ENCODE data around the gene CDC14B. TPM values are rescaled to one million over a fixed set of nuclear protein-coding genes. Genes with fewer than 3 reads are reported as not detected.

The CDC14B gene
- total and polyA plus RNA-seq, 4 donors: 8.8 to 33.3 (median 11.3) TPM

- Histone ChIP-seq H3K9me3 (ENCODE audit: control insufficient read depth in 4 of 4, low read length in 3 of 4) (no peaks in the 10 kb centered on the region), H3K27ac (ENCODE audit: low read depth in 1 of 2, low read length in 2 of 2) (no peak overlapping the region), H3K27me3 (ENCODE audit: control insufficient read depth in 4 of 4, insufficient read depth in 4 of 4, low read length in 3 of 4) (no peaks in the 10 kb centered on the region), H3K9ac (ENCODE audit: low read depth in 1 of 2, low read length in 2 of 2) (no peak overlapping the region), H3K4me1 (ENCODE audit: control insufficient read depth in 4 of 4, insufficient read depth in 4 of 4, low read length in 3 of 4) (no peaks in the 10 kb centered on the region), H3K4me3 (ENCODE audit: low read depth in 1 of 3, low read length in 3 of 3) (no peak overlapping the region), H3K36me3 (ENCODE audit: control insufficient read depth in 4 of 4, insufficient read depth in 3 of 4, low read depth in 1 of 4, low read length in 3 of 4) (peaks cover 2 to 11% (median 5%) of the 10 kb centered on the region in 4 donors)
- no peak for DNase-seq (ENCODE audit: low spot score)
- no peak for TF ChIP-seq TAF1 (conservative IDR thresholded peaks at IDR 0.05)
- WGBS: 93% methylated on average over 2 of the region's 2 CpGs
These were observed 94.9 kb downstream of the CDC14B start for GRCh38 chr9:96524764-96525163.

GRCh38 chr9:96524045-96524444, 95.6 kb downstream of the CDC14B start:
- H3K27ac ChIP-seq (ENCODE audit: low read depth in 1 of 2, low read length in 2 of 2): no peak overlapping the region
- no peaks in the 10 kb centered on the region for H3K27me3 ChIP-seq (ENCODE audit: control insufficient read depth in 4 of 4, insufficient read depth in 4 of 4, low read length in 3 of 4)
- peaks cover 2 to 14% (median 5%) of the 10 kb centered on the region in 4 donors for H3K36me3 ChIP-seq (ENCODE audit: control insufficient read depth in 4 of 4, insufficient read depth in 3 of 4, low read depth in 1 of 4, low read length in 3 of 4)
- no peak for TF ChIP-seq SP1 (IDR thresholded peaks at IDR 0.05)
- TF ChIP-seq RXRA (IDR thresholded peaks at IDR 0.05): no peak
- no peak for TF ChIP-seq NR2F2 (IDR thresholded peaks at IDR 0.05)
- TF ChIP-seq FOXA2 (IDR thresholded peaks at IDR 0.05): no peak
- no peak for TF ChIP-seq FOXA1 (IDR thresholded peaks at IDR 0.05)
- TF ChIP-seq HNF4A (conservative IDR thresholded peaks at IDR 0.05): no peak
- TF ChIP-seq RAD21 (IDR thresholded peaks at IDR 0.05): no peak
- no peak for TF ChIP-seq EGR1 (IDR thresholded peaks at IDR 0.05; ENCODE audit: low read depth in 2 of 2)
- no peak for TF ChIP-seq TAF1 (conservative IDR thresholded peaks at IDR 0.05)
- no peak for TF ChIP-seq ZBTB33 (IDR thresholded peaks at IDR 0.05)
- no peak for TF ChIP-seq JUND (IDR thresholded peaks at IDR 0.05)
- no peak for TF ChIP-seq GABPA (IDR thresholded peaks at IDR 0.05 in 1 of 2, conservative IDR thresholded peaks at IDR 0.05 in 1 of 2)
- no peak for TF ChIP-seq YY1 (IDR thresholded peaks at IDR 0.05)
- no peaks in the 10 kb centered on the region for H3K4me1 ChIP-seq (ENCODE audit: control insufficient read depth in 4 of 4, insufficient read depth in 4 of 4, low read length in 3 of 4)
- H3K9ac ChIP-seq (ENCODE audit: low read depth in 1 of 2, low read length in 2 of 2): no peak overlapping the region
- no peak for DNase-seq (ENCODE audit: low spot score)
- WGBS: 94% methylated on average over 7 of the region's 7 CpGs
- no peak overlapping the region for H3K4me3 ChIP-seq (ENCODE audit: low read depth in 1 of 3, low read length in 3 of 3)
- no peaks in the 10 kb centered on the region for H3K9me3 ChIP-seq (ENCODE audit: control insufficient read depth in 4 of 4, low read length in 3 of 4)

GRCh38 chr9:96523374-96523773, 96.3 kb downstream of the CDC14B start:
- 88% methylated on average over 7 of the region's 7 CpGs for WGBS
- peaks cover 2 to 14% (median 5%) of the 10 kb centered on the region in 4 donors for H3K36me3 ChIP-seq (ENCODE audit: control insufficient read depth in 4 of 4, insufficient read depth in 3 of 4, low read depth in 1 of 4, low read length in 3 of 4)
- no peak overlapping the region for H3K4me3 ChIP-seq (ENCODE audit: low read depth in 1 of 3, low read length in 3 of 3)
- H3K27ac ChIP-seq (ENCODE audit: low read depth in 1 of 2, low read length in 2 of 2): no peak overlapping the region
- no peaks in the 10 kb centered on the region for H3K4me1 ChIP-seq (ENCODE audit: control insufficient read depth in 4 of 4, insufficient read depth in 4 of 4, low read length in 3 of 4)
- no peaks in the 10 kb centered on the region for H3K27me3 ChIP-seq (ENCODE audit: control insufficient read depth in 4 of 4, insufficient read depth in 4 of 4, low read length in 3 of 4)
- H3K9ac ChIP-seq (ENCODE audit: low read depth in 1 of 2, low read length in 2 of 2): no peak overlapping the region
- DNase-seq (ENCODE audit: low spot score): no peak
- H3K9me3 ChIP-seq (ENCODE audit: control insufficient read depth in 4 of 4, low read length in 3 of 4): no peaks in the 10 kb centered on the region
- TF ChIP-seq HNF4G (IDR thresholded peaks at IDR 0.05): no peak
- no peak for TF ChIP-seq FOXA2 (IDR thresholded peaks at IDR 0.05)
- TF ChIP-seq MAX (IDR thresholded peaks at IDR 0.05): no peak
- TF ChIP-seq RAD21 (IDR thresholded peaks at IDR 0.05): no peak
- TF ChIP-seq SP1 (IDR thresholded peaks at IDR 0.05): no peak

All from liver (tissue), 9 donors.